Measurements from ENCODE around the gene NT5C2. TPM values are rescaled to one million over a fixed set of nuclear protein-coding genes. Genes with fewer than 3 reads are reported as not detected.

The NT5C2 gene
- total and polyA plus RNA-seq, 2 of the 4 experiments (the other 2 are of a cell fraction) = 60.0 to 65.1 TPM

DNA sequence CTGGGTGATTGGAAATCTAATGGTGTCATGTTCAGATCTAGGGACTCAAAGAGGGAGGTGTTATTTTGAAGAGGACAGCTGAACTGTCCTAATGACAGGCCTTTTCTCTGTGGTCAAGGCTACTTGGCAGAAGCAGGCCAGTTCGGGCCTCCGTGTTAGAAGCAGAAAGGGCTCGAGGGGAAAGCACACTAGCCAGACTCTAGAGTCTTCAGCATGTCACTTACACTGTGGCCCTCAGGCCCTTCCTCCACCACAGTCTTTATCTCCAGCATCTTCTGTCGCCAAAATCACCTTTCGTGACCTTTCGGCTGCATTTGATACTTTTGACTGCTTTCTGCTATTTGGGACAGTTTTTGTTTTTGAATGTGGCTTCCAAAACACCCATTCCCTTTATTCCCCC lies 151.7 kb downstream of the NT5C2 start:
- in situ Hi-C loops (cut with MboI; ENCODE audit: low sequenced_read_pairs) = loop anchor here (5.0 kb wide), 1 partner anchor 49 kb away; no protein-coding TSS in a partner anchor
- H3K27ac ChIP-seq (ENCODE audit: insufficient read depth, low read length) = peak overlapping the region; percentile 14; the same call in 1 of the 2 replicates

More for the DNA sequence above, 151.7 kb downstream of the NT5C2 start:
- peak overlapping the region; percentile 96 for H3K14ac ChIP-seq (replicated peaks; ENCODE audit: low read depth, low read length)
- no peaks in the 10 kb centered on the region for H3K27me3 ChIP-seq (ENCODE audit: control insufficient read depth, insufficient read depth, low read length)
- H3K4ac ChIP-seq (ENCODE audit: low read depth, low read length) = peak overlapping the region; percentile 96
- peak overlapping the region; percentile 97; the same call in 2 of the 3 replicates for H2BK15ac ChIP-seq (ENCODE audit: low read depth, low read length)
- no peak for ATAC-seq (ENCODE audit: low read depth)
- ChIA-PET POLR2A (ENCODE audit: unreplicated experiment) (no interaction called here), CTCF (no interaction called here)
- H3K79me1 ChIP-seq (ENCODE audit: low read depth in 1 of 2, low read length in 2 of 2) = peaks cover 29 to 68% of the 10 kb centered on the region in 2 experiments; a peak in 3 of 4 replicates
- H3K56ac ChIP-seq (ENCODE audit: extremely low read depth, insufficient read depth, low read length) = no peak overlapping the region
- H4K5ac ChIP-seq (ENCODE audit: low read depth, low read length) = peak overlapping the region; percentile 79
- H3K36me3 ChIP-seq (ENCODE audit: control insufficient read depth, insufficient read depth, low read length) = no peaks in the 10 kb centered on the region
- H3K23ac ChIP-seq (ENCODE audit: low read depth, low read length) = peak overlapping the region; percentile 58; the same call in 1 of the 2 replicates
- H3K18ac ChIP-seq (ENCODE audit: low read depth, low read length) = peak overlapping the region; percentile 85
- peak overlapping the region; percentile 97 for H2BK20ac ChIP-seq (ENCODE audit: low read depth, low read length)
- H2AK5ac ChIP-seq (ENCODE audit: low read depth, low read length) = peak overlapping the region; percentile 62
- TF ChIP-seq RCOR1 (IDR thresholded peaks at IDR 0.05; ENCODE audit: insufficient replicate concordance, low read length) (no peak), POLR2A (IDR thresholded peaks at IDR 0.05; ENCODE audit: low read depth, low read length) (no peak), MAFK (IDR thresholded peaks at IDR 0.05; ENCODE audit: low read depth, low read length) (no peak), CHD1 (IDR thresholded peaks at IDR 0.05; ENCODE audit: low read depth, low read length) (no peak), SMC3 (IDR thresholded peaks at IDR 0.05; ENCODE audit: low read depth, low read length) (no peak), NFE2L2 (IDR thresholded peaks at IDR 0.05; ENCODE audit: low read depth, low read length) (no peak), RFX5 (IDR thresholded peaks at IDR 0.05; ENCODE audit: low read depth, low read length) (no peak), MAZ (IDR thresholded peaks at IDR 0.05; ENCODE audit: borderline replicate concordance, low read depth, low read length) (no peak), CEBPB (IDR thresholded peaks at IDR 0.05; ENCODE audit: low read depth, low read length) (no peak)
- TF ChIP-seq, protein P1, sequence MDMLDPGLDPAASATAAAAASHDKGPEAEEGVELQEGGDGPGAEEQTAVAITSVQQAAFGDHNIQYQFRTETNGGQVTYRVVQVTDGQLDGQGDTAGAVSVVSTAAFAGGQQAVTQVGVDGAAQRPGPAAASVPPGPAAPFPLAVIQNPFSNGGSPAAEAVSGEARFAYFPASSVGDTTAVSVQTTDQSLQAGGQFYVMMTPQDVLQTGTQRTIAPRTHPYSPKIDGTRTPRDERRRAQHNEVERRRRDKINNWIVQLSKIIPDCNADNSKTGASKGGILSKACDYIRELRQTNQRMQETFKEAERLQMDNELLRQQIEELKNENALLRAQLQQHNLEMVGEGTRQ (IDR thresholded peaks at IDR 0.05; ENCODE audit: low read depth, low read length) = no peak
- intact Hi-C loops (cut with micrococcal nuclease) (loop anchor here (10.0 kb wide), 1 partner anchor 47 kb away; no protein-coding TSS in a partner anchor), dilution Hi-C loops (cut with HindIII; ENCODE audit: low sequenced_read_pairs, unreplicated experiment) (no loop called here)
- BruUV-seq (replicated peaks) = no TSS peak
- peaks cover 38% of the 10 kb centered on the region for H3K9me1 ChIP-seq (ENCODE audit: insufficient read depth, low read length)
- no peaks in the 10 kb centered on the region for H4K20me1 ChIP-seq (ENCODE audit: insufficient read depth, low read length)
- no peak overlapping the region for H2AFZ ChIP-seq (replicated peaks; ENCODE audit: low read length, poor library complexity)
- peak overlapping the region; percentile 14 to 88; a peak in 2 of 4 replicates for H4K8ac ChIP-seq (ENCODE audit: low read depth in 2 of 2, low read length in 2 of 2)
- H2AK9ac ChIP-seq (replicated peaks; ENCODE audit: low read depth, low read length, poor library complexity) = peak overlapping the region; percentile 31
- H4K91ac ChIP-seq (ENCODE audit: insufficient read depth, low read depth, low read length) = peak overlapping the region; percentile 90
- peak overlapping the region; percentile 98 for H2BK120ac ChIP-seq (ENCODE audit: low read depth, low read length)
- no CpG with 5 or more reads among the region's 6 CpGs for WGBS, 2 experiments (ENCODE audit: extremely low coverage in 2 of 2, insufficient read length in 1 of 2)
- no peak overlapping the region for H3K4me2 ChIP-seq (ENCODE audit: low read depth, low read length)
- no peak overlapping the region for H3K9ac ChIP-seq (ENCODE audit: low read depth, low read length)
- H2BK5ac ChIP-seq (ENCODE audit: low read depth, low read length, poor library complexity, severe bottlenecking) = peak overlapping the region; percentile 96
- no peak overlapping the region for H3K4me3 ChIP-seq (ENCODE audit: insufficient read depth, low read depth, low read length)
- H3K9me3 ChIP-seq (ENCODE audit: control insufficient read depth, insufficient read depth, low read length) = no peaks in the 10 kb centered on the region
- peaks cover 49% of the 10 kb centered on the region for H3K4me1 ChIP-seq (ENCODE audit: control insufficient read depth, insufficient read depth, low read length)
- DNase-seq = no peak

All from IMR-90 (cell line).